Adrenal gland (tissue), 12 donors: ENCODE data around the gene SLC35A2. TPM values are rescaled to one million over a fixed set of nuclear protein-coding genes. Genes with fewer than 3 reads are reported as not detected.

ENCODE experiments used
- DNase-seq, 7 donors: peaks; one replicate each; pipeline ENCODE4 v3.0.0-alpha.2; 2019 to 2020
- H3K27ac ChIP-seq, 5 donors: fragments of 200-600 bp; sonication (generic) in 4 of 5; 1 replicate in 3 of 5; 2 replicates in 2 of 5; pipeline versions ENCODE4 v1.5.1 to v1.8.0; 2016 to 2020; ENCODE audit warnings: mild to moderate bottlenecking in 1 of 5
- H3K27me3 ChIP-seq: fragments of 200-600 bp; 2 replicates; pipeline ENCODE4 v1.8.0; 2021
- H3K36me3 ChIP-seq, 2 donors: fragments of 200-600 bp; replicated peaks in 1 of 2; 1 replicate in 1 of 2; 2 replicates in 1 of 2; pipeline versions ENCODE4 v1.5.1 to v1.8.0; 2018 to 2022
- H3K4me1 ChIP-seq, 2 donors: fragments of 200-600 bp; replicated peaks in 1 of 2; 1 replicate in 1 of 2; 2 replicates in 1 of 2; pipeline versions ENCODE4 v1.5.1 to v1.8.0; 2018 to 2021
- H3K4me3 ChIP-seq, 4 donors: fragments of 200-600 bp; sonication (generic) in 3 of 4; one replicate each; pipeline ENCODE4 v1.5.1; 2016 to 2018
- H3K9me3 ChIP-seq, 3 donors: fragments of 200-600 bp; sonication (generic) in 1 of 3; replicated peaks in 1 of 3; 1 replicate in 2 of 3; 2 replicates in 1 of 3; pipeline versions ENCODE4 v1.5.1 to v1.8.0; 2016 to 2021
- CTCF ChIP-seq, 6 experiments: fragments of 450-650 bp in 4 of 6; fragments of 200-600 bp in 2 of 6; sonication (generic) in 1 of 6; IDR thresholded peaks; 1 replicate in 5 of 6; 2 replicates in 1 of 6; pipeline versions ENCODE4 v1.5.1 to v1.8.0; 2016 to 2021; ENCODE audit warnings: antibody characterized with exemption in 6 of 6, mild to moderate bottlenecking in 2 of 6, moderate library complexity in 1 of 6
- POLR2A ChIP-seq, 2 donors: fragments of 450-650 bp; IDR thresholded peaks; one replicate each; pipeline ENCODE4 v1.6.1; 2017; ENCODE audit warnings: antibody characterized with exemption in 2 of 2, mild to moderate bottlenecking in 2 of 2, moderate library complexity in 1 of 2
- WGBS, 4 donors: extraction: QIAGEN DNeasy Blood & Tissue Kit in 2 of 4; methylation state at CpG; one replicate each; pipeline versions ENCODE4 v1.1.5 to v1.1.7; 2013 to 2017; 5-methylcytosine and 5-hydroxymethylcytosine counted together
- intact Hi-C, 2 donors: fragments of 100-400 bp; cut with DNase I; formaldehyde crosslinking; loops; one replicate each; pipeline versions ENCODE4 v1.14.1 to v1.15.0; 2022 to 2023
- polyA plus RNA-seq, 3 donors: library from polyadenylated mRNA; stranded (reverse); fragments of 200-250 nt in 2 of 3; fragments of 350-450 nt in 1 of 3; fragmentation: Illumina TruSeq in 1 of 3; extraction: RNeasy Lipid Tissue Mini Kit (QIAGEN cat#74804) in 1 of 3; gene quantifications; one replicate each; pipeline ENCODE4 v1.2.3, GENCODE V29; 2013 to 2014
- total RNA-seq, 9 donors: library from RNA; depleted of rRNA in 4 of 9; stranded (reverse); fragments of >200 nt in 4 of 9; fragments of 120-200 nt in 1 of 9; fragmentation: NEBNext Ultra II Directional in 1 of 9; extraction: Animal tissue kit (Norgen Biotek cat#: 25700) in 1 of 9; gene quantifications; one replicate each; pipeline versions ENCODE4 v1.1.0 to v1.2.4, GENCODE V29; 2013 to 2023
- donor health status: healthy with polysubstance abuse.
- donor health status: Bipolar disorder and iron deficiency.
- donor health status: DM: yes; HTN: yes; CAD: no.
- donor health status: DM: no; HTN: no; CAD: no.
- donor health status: DM: no; HTN: no; CAD: no.
- donor health status: DM: yes; HTN: yes; CAD: no.

Gene SLC35A2
- total and polyA plus RNA-seq, 12 donors = 5.1 to 59.7 (median 31.9) TPM

DNA sequence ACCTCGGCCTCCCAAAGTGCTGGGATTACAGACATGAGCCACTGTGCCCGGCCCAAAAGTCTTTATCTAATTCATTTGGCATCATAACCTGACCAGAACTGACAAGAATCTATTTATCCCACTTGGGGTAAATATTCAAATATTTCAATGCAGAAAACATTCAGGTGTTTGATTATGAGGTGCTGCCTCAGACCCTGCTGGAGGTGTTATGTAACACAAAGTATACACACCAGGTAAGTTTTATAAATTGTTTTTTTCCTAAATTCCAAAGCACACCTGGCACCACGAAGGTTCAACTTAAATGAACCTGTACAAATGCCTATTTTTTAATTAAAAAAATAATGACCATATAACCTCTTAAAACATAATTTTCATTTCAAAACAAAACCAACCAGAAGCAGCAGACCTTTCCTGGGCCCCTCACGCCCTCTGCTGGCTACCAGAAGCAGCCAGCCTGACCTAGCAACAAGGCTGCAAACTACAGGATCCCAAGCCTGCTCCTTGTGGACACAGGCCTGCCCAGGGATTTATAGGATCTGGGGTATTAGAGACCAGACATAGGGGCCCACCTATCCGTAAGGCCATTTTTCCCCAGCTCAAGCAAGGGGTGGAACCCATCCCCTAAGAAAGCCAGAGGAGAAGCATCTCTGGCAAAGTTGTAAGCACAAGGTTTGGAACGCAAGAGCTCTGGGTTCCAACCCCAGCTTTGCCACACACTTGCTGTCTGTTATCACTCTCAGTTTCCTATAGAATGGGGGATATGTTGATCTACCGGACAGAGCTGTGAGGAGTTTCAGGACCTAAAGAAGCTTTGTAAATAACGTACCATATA is 34.3 kb upstream of the SLC35A2 start:
- no peak overlapping the region for H3K27ac ChIP-seq
- no peaks in the 10 kb centered on the region for H3K9me3 ChIP-seq
- peak; percentile 40 to 78 (median 63) for TF ChIP-seq CTCF (IDR thresholded peaks at IDR 0.05)
- no peak for TF ChIP-seq POLR2A (IDR thresholded peaks at IDR 0.05)
- no peak overlapping the region for H3K4me3 ChIP-seq
- H3K4me1 ChIP-seq = peaks cover 0 to 8% of the 10 kb centered on the region in 2 donors
- intact Hi-C loops = no loop called here
- H3K27me3 ChIP-seq = no peaks in the 10 kb centered on the region
- no peaks in the 10 kb centered on the region for H3K36me3 ChIP-seq
- WGBS, 4 donors = 44 to 56% (median 49%) methylated on average over 7 to 8 of the region's 8 CpGs
- peak; percentile 43 to 69 (median 63) for DNase-seq

DNA sequence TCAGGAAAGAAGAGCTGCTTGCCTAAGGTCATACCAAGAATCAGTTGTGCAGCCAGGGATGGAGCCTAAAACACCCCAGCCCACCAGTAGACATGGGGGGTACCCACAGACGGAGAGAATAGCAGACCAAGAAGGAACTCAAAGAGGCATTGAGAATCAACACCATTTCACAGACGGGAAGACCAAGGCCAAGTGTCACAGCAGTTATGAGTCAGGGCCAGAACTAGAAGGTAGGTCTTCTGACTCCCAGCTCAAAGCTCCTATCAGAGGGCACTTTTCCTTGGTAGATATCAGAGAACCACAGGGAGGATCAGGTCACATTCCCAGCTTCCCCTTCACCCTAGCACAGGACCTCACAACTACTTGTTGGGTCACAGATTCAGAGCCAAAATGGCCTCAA is 31.4 kb upstream of the SLC35A2 start:
- no peak for TF ChIP-seq POLR2A (IDR thresholded peaks at IDR 0.05)
- no peak for TF ChIP-seq CTCF (IDR thresholded peaks at IDR 0.05)

DNA sequence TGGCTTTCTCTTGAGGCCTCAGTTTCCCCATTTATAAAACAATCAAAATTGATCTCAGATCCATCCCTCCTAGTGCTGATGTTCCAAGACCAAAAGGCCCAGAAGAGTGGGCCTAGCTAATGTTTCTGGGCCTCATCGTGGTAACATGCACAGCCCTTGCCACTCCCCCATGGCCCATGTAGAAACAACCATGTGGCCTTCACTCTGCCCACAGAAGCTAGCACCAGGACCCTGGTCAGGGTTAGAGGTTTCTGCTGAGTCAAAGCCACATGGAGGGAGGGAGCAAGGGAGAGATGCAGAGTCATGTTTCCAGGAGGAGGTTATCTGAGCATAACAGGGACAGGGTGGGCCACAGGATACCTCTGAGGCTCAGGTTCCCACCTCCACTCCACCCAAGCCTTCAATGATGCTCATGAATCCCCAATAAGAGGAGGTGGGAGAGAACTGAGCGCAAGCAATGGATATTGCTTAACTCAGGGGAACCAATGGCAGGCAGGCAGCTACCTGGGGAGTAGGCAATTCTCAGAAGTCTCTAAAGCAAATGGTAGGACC is 29.0 kb upstream of the SLC35A2 start:
- H3K4me3 ChIP-seq = no peak overlapping the region
- 61 to 100% (median 69%) methylated on average over 1 to 2 of the region's 2 CpGs for WGBS, 4 donors
- peak overlapping the region in 1 of 5 donors; percentile 34 for H3K27ac ChIP-seq
- DNase-seq = no peak
- no peaks in the 10 kb centered on the region for H3K9me3 ChIP-seq
- intact Hi-C loops = no loop called here
- TF ChIP-seq CTCF (IDR thresholded peaks at IDR 0.05) (no peak), POLR2A (IDR thresholded peaks at IDR 0.05) (no peak)
- H3K4me1 ChIP-seq = peaks cover 0 to 21% of the 10 kb centered on the region in 2 donors
- H3K36me3 ChIP-seq = no peaks in the 10 kb centered on the region
- no peaks in the 10 kb centered on the region for H3K27me3 ChIP-seq

More for the DNA sequence above, 31.4 kb upstream of the SLC35A2 start:
- Histone ChIP-seq H3K4me3 (no peak overlapping the region), H3K9me3 (no peaks in the 10 kb centered on the region), H3K4me1 (peaks cover 0 to 8% of the 10 kb centered on the region in 2 donors), H3K27ac (no peak overlapping the region), H3K36me3 (no peaks in the 10 kb centered on the region), H3K27me3 (no peaks in the 10 kb centered on the region)
- intact Hi-C loops = no loop called here
- 57 to 74% (median 70%) methylated on average over 1 to 2 of the region's 2 CpGs; no CpG with 5 or more reads in 1 of the 4 donors for WGBS, 4 donors
- no peak for DNase-seq

DNA sequence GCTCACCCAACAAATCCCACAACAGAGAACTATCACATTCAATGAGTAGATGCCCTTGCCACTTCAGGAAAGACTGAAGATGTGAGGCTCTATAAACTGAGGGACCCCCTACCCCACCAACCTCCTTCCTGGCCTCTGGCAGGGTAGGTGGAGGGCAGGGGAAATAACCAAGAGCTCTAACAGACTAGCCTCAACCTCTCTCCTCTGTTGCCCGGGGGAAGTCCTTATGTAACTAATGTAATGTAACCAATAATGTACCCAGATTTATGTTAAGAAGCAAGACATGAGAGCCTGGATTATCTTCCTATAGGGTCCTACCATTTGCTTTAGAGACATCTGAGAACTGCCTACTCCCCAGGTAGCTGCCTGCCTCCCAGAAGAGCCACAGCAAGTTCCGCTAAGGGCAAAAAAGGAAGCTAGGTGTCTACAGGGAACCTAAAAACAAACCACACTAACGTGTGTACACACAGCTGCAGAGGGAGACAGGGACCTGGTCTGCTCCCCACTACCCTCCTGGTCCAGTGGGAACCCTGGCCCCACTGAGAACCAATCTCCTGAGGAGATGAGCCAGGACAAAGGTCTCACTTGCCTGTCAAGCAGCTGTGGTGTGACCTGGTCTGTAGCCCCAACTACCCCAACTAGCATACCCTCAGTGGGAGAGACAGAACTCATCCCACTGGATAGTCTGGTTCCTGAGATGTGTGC is 28.2 kb upstream of the SLC35A2 start:
- H3K4me1 ChIP-seq = peaks cover 0 to 21% of the 10 kb centered on the region in 2 donors
- H3K4me3 ChIP-seq = no peak overlapping the region
- intact Hi-C loops = no loop called here
- WGBS, 4 donors = 66 to 70% (median 68%) methylated on average over 3 of the region's 3 CpGs; no CpG with 5 or more reads in 1 of the 4 donors
- no peaks in the 10 kb centered on the region for H3K27me3 ChIP-seq
- no peak overlapping the region for H3K27ac ChIP-seq
- no peaks in the 10 kb centered on the region for H3K9me3 ChIP-seq
- TF ChIP-seq POLR2A (IDR thresholded peaks at IDR 0.05) = no peak
- no peak for TF ChIP-seq CTCF (IDR thresholded peaks at IDR 0.05)
- DNase-seq = no peak
- peaks cover 0 to under 1% of the 10 kb centered on the region in 2 donors for H3K36me3 ChIP-seq
